ENCODE data around the gene WFS1.

WFS1 gene

GRCh38 chr4:6339818-6340445 lies 70.3 kb downstream of the WFS1 start:
- DNase-seq (ENCODE audit: low spot score) = no peak

GRCh38 chr4:6340446-6341015 lies 70.9 kb downstream of the WFS1 start:
- DNase-seq (ENCODE audit: low spot score) = no peak

- DNase-seq (ENCODE audit: low spot score) = peak; percentile 32
These were observed 72.0 kb downstream of the WFS1 start for GRCh38 chr4:6341696-6342095.

- DNase-seq (ENCODE audit: low spot score) = peak; percentile 31
These were observed 73.1 kb downstream of the WFS1 start for GRCh38 chr4:6342530-6343293.

GRCh38 chr4:6343939-6344408 lies 74.3 kb downstream of the WFS1 start:
- DNase-seq (ENCODE audit: low spot score) = no peak

GRCh38 chr4:6345096-6345830 lies 75.6 kb downstream of the WFS1 start:
- no peak for DNase-seq (ENCODE audit: low spot score)

- no peak for DNase-seq (ENCODE audit: low spot score)
These were observed 76.2 kb downstream of the WFS1 start for GRCh38 chr4:6345866-6346265.

GRCh38 chr4:6346373-6347110 lies 76.9 kb downstream of the WFS1 start:
- no peak for DNase-seq (ENCODE audit: low spot score)

- no peak for DNase-seq (ENCODE audit: low spot score)
These were observed 77.9 kb downstream of the WFS1 start for GRCh38 chr4:6347511-6348045.

GRCh38 chr4:6348408-6348807 lies 78.8 kb downstream of the WFS1 start:
- DNase-seq (ENCODE audit: low spot score) = no peak

- DNase-seq (ENCODE audit: low spot score) = no peak
These were observed 80.4 kb downstream of the WFS1 start for GRCh38 chr4:6349896-6350603.

GRCh38 chr4:6350646-6351045 lies 81.0 kb downstream of the WFS1 start:
- DNase-seq (ENCODE audit: low spot score) = no peak

GRCh38 chr4:6351246-6352000 lies 81.8 kb downstream of the WFS1 start:
- no peak for DNase-seq (ENCODE audit: low spot score)

- DNase-seq (ENCODE audit: low spot score) = no peak
These were observed 82.5 kb downstream of the WFS1 start for GRCh38 chr4:6352031-6352692.

Measured in globus pallidus (tissue), 1 donor.